Anterior cingulate cortex (tissue), 58 donors: ENCODE results near the gene OR14A2.
"Not testable (repeated sequence)": the region's sequence is repeated elsewhere in the genome, so short reads cannot be mapped to it uniquely, and the experiment has no call there.

Source experiments
- DNase-seq, 58 donors: peaks; one replicate each; lab custom pipeline; 2025; lab: John Stamatoyannopoulos, UW

OR14A2 gene

DNA sequence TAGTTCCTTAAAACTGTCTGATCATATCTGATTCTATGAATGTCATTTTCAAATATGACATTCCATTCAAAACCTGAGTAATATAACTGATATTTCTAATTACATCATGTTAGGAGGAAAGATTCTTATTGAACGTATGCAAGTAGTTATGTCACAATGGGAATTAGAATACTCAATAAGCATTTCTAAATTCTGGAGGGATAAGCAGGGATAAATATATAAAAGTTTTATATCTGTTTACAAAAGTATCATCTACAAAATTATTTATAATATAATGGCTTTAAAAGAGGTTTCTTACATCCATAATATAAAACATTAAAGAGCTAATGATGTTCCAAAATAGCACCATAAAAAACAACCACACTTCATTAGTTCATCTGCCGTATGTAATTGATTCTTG lies at the start of gene OR14A2:
Gene OR14A2 (minus strand): TSS at position 101 of the 400 bp plus-strand sequence.
- DNase-seq: no peak

DNA sequence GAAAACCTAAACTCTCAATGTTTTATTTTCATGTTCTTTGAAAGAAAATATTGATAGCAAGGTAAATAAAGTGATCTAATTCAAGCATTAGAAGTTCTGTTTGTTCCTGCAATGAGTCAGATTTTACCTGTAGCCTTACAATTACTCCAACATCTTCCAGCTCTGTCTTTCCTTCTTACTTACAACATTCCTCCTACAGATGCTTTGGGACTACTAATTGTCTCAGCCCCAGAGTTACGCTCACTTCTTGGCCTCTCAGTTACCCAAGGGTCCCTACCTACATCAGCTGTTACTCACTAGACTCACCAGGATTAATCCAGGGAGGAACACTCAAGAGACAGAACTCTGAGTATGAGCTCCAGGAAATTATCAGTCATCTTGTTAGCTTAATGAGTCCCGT lies 49.6 kb upstream of the OR14A2 start:
- no peak for DNase-seq

DNA sequence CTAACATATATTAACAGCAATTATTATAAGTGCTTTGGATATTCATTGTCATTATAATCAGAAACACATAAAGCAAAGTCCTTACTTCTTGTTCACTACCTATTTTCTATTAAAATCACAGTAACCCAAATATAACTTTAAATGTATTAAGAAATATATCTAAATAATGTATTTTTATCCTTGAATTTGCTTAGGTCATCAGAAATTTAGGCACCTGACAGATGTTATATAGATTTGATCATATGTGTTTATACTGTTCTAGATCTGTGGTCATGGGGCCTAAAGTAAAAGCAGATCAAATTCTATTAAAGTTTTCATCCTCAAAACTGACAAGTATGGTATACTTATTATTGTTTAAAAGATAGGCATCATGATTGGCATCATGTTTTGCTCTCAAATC lies 21.7 kb upstream of the OR14A2 start:
- no peak for DNase-seq

DNA sequence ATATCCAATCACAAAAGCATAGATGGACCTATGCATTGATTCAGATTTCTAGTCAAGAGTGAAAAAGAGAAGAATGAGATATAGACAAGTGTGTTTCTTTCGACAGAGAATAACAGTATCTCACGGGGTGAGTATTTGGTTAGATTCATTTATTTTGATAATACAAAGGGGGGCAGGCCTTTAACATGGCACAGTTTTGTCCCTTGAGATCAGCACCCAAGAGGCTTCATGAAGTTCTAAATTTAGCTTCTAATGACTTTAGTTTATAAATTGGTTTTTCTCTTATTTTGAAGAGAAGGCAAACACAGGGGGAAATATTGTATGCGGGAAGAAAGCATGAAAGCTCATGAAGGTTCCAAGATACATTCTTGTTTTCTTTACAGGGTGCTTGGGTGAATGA lies 12.5 kb upstream of the OR14A2 start, which contains the start of gene OR1C1:
Gene OR1C1 (minus strand): TSS at position 101 of the 400 bp plus-strand sequence. CDS start 2,150 bp downstream, outside the sequence.
- no peak for DNase-seq

DNA sequence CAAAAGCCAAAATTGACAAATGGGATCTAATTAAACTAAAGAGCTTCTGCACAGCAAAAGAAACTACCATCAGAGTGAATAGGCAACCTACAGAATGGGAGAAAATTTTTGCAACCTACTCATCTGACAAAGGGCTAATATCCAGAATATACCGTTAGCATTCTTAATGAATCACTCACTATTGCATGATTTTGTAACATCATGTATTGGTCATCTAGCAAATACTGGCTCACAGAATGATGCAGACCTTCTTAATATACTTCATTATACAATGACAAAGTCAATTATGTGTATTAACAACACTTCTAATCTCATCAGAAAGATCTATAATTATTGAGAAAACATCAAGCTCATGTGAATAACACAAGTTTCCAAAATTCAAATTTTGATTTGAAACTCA lies 6.4 kb upstream of the OR14A2 start:
- DNase-seq: not testable (repeated sequence)

DNA sequence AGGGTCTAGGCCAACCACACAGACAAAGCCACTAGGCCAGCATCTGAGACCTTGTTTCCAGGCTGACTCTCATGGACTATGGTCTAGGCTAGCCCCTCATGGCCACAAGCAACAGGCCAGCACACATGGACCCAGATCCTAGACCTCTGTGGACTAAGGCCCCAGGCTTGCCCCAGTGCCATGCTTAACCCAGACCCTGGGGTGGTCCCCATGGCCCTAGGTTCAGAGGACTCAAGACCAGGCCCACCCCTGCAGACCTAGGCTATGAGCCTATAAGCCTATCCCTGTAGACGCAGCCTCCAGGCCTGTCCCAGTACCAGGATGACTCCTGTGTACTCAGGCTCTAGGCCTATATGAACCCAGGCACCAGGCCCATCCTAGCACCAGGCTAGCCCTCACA lies 1.9 kb upstream of the OR14A2 start:
- no peak for DNase-seq

DNA sequence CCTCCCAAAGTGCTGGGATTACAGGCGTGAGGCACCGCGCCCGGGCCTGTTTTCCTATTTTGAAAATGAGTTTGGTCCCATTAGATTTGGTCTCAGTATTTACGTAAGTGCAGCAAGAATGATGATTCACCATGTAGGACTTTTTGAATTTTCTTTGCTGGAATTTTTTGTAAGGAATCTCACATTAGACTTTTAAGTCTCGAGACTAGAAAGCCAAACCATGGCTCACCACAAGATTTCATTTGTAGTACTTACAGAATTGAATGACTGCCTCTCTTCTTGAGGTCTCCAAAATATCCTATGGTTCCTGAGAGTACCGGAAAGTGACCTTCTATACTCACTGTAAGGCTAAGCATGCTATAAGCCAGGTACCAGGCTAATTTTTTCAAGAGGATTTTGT lies 325 bp downstream of the OR14A2 start:
- no peak for DNase-seq

DNA sequence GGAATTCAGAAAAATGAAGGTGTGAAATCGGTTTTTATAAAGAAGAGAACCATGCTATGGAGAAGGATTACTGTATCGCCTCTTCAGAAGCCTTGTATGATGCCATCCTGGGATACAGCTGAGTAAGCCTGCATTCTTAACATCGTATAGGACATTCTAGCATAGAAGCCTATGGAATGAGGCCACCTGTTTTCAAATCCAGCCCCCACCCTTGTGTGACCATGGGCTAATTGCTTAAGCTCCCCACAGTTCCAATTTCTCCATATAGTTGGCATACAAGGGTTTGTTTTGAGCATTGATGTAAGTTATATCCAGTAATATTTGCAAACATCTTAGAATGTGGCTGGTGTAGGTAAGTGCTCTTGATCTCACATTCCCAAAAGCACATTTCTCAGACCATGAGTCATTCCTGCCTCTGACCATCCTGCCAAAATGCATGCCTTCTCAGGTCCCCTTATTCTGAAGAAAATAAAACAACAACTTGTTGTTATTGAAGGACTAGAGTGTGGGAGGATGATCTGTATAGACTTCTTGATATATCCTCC lies 1.5 kb downstream of the OR14A2 start:
- DNase-seq: no peak

DNA sequence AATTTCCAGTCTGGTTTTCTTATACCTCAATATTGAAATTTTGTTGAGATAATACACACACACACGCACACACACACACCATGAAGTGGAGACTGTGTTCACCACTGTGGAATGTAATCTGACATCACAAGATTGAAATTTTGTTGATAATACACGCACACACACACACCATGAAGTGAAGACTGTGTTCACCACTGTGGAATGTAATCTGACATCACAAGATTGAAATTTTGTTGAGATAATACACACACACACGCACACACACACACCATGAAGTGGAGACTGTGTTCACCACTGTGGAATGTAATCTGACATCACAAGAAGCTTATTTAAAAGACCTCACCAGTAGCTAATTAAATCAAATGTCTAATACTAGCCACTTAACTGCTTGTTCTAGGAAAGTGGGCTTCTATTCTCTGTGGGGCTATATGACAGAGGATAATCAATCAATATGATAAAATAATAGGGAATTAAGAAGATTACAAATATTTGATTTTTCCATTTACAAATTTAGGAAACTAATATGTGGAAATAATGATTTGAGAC lies 5.7 kb downstream of the OR14A2 start:
- not testable (repeated sequence) for DNase-seq

DNA sequence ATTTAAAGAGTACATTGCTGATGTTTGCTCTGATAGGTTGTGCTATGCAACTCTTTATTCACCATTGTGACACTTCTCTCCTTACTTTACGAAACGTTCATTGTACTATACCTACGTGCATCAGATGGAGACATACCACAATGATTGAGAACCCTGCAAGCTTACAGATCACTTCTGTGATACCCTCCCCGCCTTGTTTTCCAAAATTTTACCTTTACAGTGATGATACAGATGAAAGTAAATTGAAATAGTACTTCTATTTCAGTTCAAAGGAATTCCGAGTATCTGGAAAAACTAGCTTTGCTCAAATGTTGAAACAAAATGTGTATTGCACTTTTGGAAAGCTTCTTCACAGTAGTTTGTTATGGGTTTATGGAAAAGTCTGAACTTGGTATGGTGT lies 6.2 kb downstream of the OR14A2 start:
- DNase-seq: no peak

DNA sequence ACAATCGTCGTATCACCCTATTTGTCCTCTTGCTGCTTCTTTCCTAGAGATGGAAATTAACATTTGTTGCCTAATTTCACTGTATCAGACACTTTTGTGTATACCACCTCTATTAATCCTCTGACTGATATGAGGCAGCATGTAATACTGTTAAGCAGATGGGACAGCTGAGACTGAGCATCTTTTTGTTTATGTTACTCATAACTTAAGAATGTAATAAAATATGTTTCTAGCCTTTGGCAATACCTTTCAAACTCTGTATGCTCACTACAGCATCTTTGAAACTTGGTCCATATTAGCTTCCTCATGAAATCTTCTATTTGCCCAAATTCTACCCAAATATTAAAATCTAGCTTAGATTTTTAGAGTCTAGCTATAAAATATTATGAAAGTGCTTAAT lies 7.2 kb downstream of the OR14A2 start:
- no peak for DNase-seq

DNA sequence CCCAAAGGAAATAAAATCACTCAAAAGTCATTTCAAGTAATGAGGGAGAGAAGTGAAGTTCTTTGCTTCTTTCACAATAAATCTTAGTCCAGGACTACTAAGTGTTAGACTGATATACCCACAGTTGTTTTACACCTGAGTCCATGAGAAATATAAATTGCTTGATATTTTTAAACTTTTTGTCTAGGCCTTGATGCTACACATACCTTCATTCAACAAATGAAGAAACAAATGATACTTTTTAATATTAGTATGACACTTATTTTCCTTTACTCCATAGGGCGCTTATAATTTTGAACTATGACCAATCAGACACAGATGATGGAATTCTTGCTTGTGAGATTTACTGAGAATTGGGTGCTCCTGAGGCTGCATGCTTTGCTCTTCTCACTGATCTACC lies 9.6 kb downstream of the OR14A2 start, which contains the start of gene OR14K1:
Gene OR14K1 (plus strand): TSS at position 301 of the 400 bp plus-strand sequence. CDS start 0 bp downstream, at position 301.
- DNase-seq: no peak

DNA sequence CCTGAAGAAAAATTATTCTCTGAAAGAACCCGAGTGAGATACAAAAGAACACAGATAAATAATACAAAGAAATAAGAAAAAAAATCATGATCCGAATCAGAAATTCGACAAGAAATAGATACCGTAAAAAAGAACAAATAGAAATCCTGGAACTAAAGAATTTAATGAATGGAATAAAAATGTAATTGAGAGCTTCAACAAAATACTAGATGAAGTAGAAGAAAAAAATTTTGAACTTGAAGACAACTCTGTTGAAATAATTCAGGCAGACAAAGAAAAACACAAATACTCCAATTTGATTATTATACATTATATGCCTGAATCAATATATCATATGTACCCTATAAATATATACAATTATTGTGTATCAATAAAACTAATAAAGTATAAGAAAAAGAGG lies 26.7 kb downstream of the OR14A2 start:
- DNase-seq: no peak

DNA sequence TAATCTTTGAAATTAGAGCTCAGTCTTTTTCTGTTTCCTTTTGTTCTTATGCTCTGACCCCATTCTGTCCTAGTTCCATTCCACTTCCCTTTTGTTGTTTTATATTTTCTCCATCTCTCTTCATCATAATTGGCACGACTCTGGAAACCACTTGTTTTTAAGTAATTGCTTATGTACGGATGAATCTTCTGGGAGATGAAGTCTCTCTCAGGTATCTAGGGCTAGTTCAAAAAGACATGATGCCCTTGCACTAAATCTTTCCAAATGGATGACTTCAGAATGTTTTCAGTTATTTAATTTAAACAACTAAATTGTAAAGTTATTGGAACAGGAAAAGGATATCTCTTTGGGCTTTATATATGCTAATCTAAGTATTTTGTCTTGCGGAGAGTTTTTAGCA lies 31.4 kb downstream of the OR14A2 start, which contains the start of gene OR6F1:
Gene OR6F1 (minus strand): TSS at position 101 of the 400 bp plus-strand sequence. CDS start 3,891 bp downstream, outside the sequence.
- no peak for DNase-seq

DNA sequence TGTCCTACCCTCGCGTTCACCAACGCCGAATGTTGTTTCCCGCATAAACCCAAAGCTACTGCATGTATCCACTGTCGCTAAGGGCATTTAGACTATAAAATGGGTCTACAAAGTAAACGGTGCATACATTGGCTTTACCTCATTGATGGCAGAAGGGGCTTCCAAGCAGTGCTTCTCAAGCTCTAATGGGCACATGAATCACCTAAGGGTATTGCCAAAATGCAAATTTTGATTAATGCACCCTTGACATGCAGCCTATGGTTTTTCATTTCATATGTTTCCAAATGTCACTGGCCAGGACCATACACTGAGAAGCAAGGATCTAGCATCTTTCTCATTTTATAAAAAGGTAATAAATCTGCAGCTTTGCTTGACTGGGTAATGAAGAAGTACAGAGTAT lies 34.2 kb downstream of the OR14A2 start:
- no peak for DNase-seq

DNA sequence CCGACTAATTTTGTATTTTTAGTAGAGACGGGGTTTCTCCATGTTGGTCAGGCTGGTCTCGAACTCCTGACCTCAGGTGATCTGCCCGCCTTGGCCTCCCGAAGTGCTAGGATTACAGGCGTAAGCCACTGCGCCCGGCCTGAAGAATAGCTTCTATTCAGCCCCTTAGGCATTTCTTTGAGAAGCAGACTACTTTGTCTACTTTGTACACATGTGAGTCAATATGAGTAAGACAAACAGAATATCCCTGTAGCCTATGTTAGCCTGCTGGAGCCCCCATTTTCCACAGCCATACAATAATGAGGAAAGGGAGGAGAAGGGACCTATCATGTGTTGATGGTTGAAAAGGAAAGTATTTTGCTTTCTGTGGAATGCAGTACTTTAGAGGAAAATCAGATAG lies 37.3 kb downstream of the OR14A2 start:
- DNase-seq: not testable (repeated sequence)

DNA sequence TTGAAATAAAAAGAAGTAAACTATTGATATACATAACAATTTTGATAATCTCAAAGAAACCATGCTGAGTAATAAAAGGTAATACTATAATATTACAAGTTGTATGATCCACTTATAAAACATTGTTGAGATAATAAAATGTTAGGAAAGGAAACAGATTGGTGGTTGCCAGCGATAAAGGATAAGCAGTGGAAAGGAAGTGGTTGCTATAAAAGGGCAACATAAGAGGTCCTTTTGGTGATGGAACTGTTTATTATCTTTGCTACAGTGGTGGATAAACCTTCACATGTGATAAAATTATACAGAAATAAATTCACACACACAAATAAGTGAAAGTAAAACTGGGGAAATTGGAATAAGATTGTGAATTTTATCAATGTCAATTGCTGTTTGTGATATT lies 46.6 kb downstream of the OR14A2 start:
- no peak for DNase-seq

DNA sequence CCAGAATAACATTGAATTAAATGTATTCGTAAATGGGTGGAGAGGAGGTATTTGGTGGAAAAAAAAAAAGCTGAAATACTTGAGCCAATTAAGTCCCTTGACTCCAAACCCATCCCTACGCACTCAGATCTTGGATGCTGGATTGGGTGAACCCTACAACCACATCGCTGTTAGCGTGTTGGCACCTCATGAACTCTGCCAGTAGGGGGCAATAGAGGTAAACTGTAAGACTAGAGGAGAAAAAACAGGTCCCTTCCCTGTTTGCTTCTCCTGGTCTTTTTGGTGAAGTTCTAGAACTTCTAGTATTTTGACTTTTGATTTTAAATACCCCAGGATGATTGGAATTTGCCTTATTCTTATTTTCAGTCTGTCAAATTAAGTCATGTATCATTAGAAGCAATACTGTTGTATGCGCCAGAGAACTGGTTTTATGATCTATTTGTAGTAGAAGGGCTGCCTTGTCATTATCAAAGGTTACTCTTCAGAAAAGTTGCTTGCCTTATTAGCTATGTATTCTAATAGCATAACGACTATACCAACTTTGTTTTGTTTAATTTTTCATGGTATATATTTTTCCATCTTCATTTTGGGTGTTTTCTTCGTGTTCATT lies 66.5 kb downstream of the OR14A2 start:
- peak in 11 of 58 donors; percentile 1 to 14 (median 3) for DNase-seq

DNA sequence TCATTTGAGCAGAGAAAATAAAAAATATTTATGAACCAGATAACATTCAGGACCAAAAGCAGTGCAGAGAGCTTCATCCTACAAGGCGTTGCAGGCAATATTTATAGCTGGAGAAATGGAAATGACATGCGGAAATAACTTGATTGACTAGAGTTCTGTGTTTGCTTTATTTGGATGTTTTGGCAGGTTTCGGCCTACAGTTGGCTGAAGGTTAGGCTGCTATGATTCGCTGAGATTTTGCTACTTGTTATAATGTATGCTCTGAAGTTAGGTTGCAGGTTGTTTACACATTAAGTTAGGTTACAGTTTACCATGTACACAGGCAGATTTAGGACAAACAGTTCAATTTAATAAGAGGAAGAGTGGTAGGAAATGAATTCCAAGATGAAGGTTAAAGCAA lies 67.8 kb downstream of the OR14A2 start:
- DNase-seq: no peak

DNA sequence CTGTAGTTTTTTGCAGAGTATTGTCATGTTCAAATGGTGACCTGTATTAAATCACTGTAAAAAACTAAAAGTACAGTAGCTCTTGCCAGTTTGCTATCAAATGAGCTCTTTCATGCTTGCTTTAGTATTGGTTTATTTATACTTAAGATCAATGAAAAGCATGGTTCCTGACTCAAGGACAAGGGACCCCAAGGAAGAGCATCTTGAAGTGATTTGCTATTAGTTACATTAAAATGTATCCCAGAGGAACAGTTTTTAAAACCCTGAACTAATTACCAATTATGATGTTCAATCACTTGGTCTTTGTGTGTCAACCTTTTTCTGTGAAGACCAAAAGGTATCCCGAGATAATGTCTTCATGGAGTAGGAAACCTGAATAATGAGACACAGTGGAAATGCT lies 68.3 kb downstream of the OR14A2 start, which contains the start of gene OR13G1:
Gene OR13G1 (minus strand): TSS at position 101 of the 400 bp plus-strand sequence. CDS start 6,698 bp downstream, outside the sequence.
- DNase-seq: no peak
